Colonic mucosa (tissue), 4 donors: Measurements from ENCODE around the gene DEPDC5. TPM values are rescaled to one million over a fixed set of nuclear protein-coding genes. Genes with fewer than 3 reads are reported as not detected.

ENCODE experiments used
- DNase-seq: peaks from one replicate; pipeline ENCODE4 v3.0.0-alpha.2; 2020
- H3K27ac ChIP-seq: fragments of 200-600 bp; one replicate; pipeline ENCODE4 v1.8.0; 2021
- H3K27me3 ChIP-seq: fragments of 200-600 bp; one replicate; pipeline ENCODE4 v1.8.0; 2021
- H3K36me3 ChIP-seq: fragments of 200-600 bp; one replicate; pipeline ENCODE4 v1.8.0; 2021
- H3K4me1 ChIP-seq: fragments of 200-600 bp; one replicate; pipeline ENCODE4 v1.8.0; 2021; ENCODE audit warnings: mild to moderate bottlenecking
- H3K4me3 ChIP-seq: fragments of 200-600 bp; one replicate; pipeline ENCODE4 v1.8.0; 2021
- H3K9ac ChIP-seq, 2 donors: one replicate each; pipeline ENCODE4 v1.7.0; 2013; ENCODE audit warnings: control low read depth in 2 of 2, low read depth in 2 of 2, low read length in 2 of 2
- H3K9me3 ChIP-seq: fragments of 200-600 bp; one replicate; pipeline ENCODE4 v1.8.0; 2021
- intact Hi-C: fragments of 100-400 bp; cut with DNase I; formaldehyde crosslinking; loops from one replicate; pipeline ENCODE4 v1.14.1; 2022
- total RNA-seq, 2 donors: library from RNA; stranded (reverse); fragmentation: NEBNext Ultra II Directional in 1 of 2; extraction: Animal tissue kit (Norgen Biotek cat#: 25700) in 1 of 2; gene quantifications; one replicate each; pipeline ENCODE4 v1.2.1, GENCODE V29; 2021
- TF ChIP-seq, protein P1 (sequence below): fragments of 200-600 bp; IDR thresholded peaks from one replicate; pipeline ENCODE4 v1.8.0; 2022; ENCODE audit warnings: antibody characterized with exemption, mild to moderate bottlenecking
- donor health status: healthy.
- donor health status: DM: no; HTN: no; CAD: no.
- donor health status: DM: no; HTN: no; CAD: no.

DEPDC5 gene
- total RNA-seq, 2 donors from 2014 or later = 24.6 to 52.7 TPM

DNA sequence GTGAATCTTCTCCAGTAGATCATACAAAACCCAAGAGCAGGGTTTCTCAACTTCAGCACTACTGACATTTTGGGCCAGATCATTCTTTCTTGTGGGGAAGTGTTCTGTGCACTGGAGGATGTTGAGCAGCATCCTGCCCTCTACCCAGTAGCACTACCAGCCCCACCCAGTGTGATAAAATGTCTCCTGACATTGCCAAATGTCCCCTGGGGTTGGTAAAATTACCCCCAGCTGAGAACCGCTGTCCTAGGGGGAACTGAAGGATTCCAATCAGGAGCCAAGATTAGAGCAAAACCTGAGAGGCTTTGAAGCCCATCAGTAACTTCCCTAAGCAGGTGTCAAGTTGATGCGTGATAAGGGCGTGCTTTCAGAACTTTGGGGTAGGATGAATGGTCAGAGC, 129.2 kb downstream of the DEPDC5 start:
- H3K9ac ChIP-seq = no peak overlapping the region
- no peaks in the 10 kb centered on the region for H3K4me1 ChIP-seq
- no peaks in the 10 kb centered on the region for H3K27me3 ChIP-seq
- H3K27ac ChIP-seq = no peak overlapping the region
- no peaks in the 10 kb centered on the region for H3K36me3 ChIP-seq
- H3K4me3 ChIP-seq = no peak overlapping the region
- DNase-seq = no peak
- intact Hi-C loops = no loop called here
- no peaks in the 10 kb centered on the region for H3K9me3 ChIP-seq
- TF ChIP-seq, protein P1, sequence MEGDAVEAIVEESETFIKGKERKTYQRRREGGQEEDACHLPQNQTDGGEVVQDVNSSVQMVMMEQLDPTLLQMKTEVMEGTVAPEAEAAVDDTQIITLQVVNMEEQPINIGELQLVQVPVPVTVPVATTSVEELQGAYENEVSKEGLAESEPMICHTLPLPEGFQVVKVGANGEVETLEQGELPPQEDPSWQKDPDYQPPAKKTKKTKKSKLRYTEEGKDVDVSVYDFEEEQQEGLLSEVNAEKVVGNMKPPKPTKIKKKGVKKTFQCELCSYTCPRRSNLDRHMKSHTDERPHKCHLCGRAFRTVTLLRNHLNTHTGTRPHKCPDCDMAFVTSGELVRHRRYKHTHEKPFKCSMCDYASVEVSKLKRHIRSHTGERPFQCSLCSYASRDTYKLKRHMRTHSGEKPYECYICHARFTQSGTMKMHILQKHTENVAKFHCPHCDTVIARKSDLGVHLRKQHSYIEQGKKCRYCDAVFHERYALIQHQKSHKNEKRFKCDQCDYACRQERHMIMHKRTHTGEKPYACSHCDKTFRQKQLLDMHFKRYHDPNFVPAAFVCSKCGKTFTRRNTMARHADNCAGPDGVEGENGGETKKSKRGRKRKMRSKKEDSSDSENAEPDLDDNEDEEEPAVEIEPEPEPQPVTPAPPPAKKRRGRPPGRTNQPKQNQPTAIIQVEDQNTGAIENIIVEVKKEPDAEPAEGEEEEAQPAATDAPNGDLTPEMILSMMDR = no peak

DNA sequence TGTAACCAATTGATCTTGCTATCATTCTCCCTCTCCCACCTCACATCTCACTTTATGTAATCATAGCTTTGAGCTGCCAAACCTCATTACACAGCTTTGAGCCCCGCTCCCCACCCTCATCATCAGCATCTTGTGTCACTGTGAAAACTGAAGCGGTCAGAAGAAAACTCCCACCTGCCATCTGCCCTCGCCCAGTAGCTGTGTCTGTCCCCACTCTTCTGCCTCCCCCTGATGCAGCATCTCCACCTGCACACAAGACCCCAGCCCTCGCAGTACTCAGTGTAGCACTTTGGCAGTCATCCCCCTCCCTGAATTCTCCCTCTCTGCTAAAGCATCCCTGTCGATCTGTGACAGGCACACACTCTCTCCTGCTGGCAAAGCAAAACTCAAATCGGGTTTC, 130.2 kb downstream of the DEPDC5 start:
- TF ChIP-seq, protein P1 = no peak
- H3K4me3 ChIP-seq = no peak overlapping the region
- H3K27ac ChIP-seq = no peak overlapping the region
- H3K27me3 ChIP-seq = no peaks in the 10 kb centered on the region
- H3K4me1 ChIP-seq = no peaks in the 10 kb centered on the region
- no peak overlapping the region for H3K9ac ChIP-seq
- H3K9me3 ChIP-seq = no peaks in the 10 kb centered on the region
- DNase-seq = no peak
- intact Hi-C loops = no loop called here
- no peaks in the 10 kb centered on the region for H3K36me3 ChIP-seq

DNA sequence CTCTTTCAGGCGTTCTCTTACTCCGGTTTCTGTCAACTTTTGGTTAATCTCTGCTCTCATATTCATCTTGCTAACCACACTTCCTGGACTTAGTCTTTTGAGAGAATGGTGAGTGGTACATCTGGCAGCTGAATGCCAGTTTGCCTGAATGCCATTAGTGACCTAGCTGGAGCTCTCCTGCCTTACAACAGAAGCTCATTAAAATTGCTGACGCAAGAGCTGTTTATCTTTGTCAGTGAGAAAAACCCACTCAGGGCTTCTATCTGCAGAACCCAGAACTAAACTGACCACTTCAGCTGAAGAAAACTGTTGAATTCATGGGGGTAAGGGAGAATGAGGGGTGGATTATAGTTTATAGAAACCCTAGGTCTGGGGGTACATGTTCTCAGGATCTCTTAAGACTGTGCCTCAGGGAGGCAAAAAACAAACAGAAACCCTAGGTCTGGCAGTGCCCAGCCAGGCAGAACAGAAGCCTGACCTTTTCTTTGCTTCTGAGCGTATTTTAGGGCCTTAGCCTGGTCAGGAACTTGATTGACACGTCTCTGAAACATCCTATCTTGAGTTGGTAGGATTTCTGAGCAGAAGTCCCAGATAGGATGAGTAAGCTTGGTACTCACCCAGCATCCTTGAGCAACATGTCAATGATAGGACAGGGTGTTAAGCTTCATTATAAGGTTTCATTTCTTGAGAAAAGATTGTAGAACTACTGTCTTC, 137.7 kb downstream of the DEPDC5 start:
- DNase-seq = no peak
- TF ChIP-seq, protein P1 = no peak
- H3K27ac ChIP-seq = no peak overlapping the region

DNA sequence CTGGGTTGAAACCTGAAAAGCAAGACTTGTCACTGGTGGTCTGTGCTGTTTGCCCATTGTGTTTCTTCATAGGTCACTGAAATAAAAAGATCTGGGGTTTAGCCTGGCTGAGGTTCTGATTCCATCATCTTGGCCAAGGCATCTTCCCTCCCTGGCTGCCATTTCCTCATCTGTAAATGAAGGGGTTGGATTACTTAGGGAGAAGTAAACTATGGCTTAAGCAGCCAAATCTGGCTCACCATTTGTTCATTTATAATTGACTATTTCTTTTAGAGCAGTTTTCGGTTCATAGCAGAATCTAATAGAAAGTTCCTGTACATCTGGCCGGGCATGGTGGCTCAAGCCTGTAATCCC, 138.2 kb downstream of the DEPDC5 start:
- Histone ChIP-seq H3K4me3 (no peak overlapping the region), H3K9me3 (no peaks in the 10 kb centered on the region), H3K36me3 (no peaks in the 10 kb centered on the region), H3K9ac (no peak overlapping the region), H3K27ac (no peak overlapping the region), H3K27me3 (no peaks in the 10 kb centered on the region), H3K4me1 (no peaks in the 10 kb centered on the region)
- DNase-seq = no peak
- intact Hi-C loops = no loop called here
- TF ChIP-seq, protein P1 = no peak

More for the DNA sequence above, 137.7 kb downstream of the DEPDC5 start:
- Histone ChIP-seq H3K4me1 (no peaks in the 10 kb centered on the region), H3K27me3 (no peaks in the 10 kb centered on the region), H3K4me3 (no peak overlapping the region), H3K36me3 (no peaks in the 10 kb centered on the region), H3K9me3 (no peaks in the 10 kb centered on the region), H3K9ac (no peak overlapping the region)
- intact Hi-C loops = no loop called here

GRCh38 chr22:31893460-31893859, 139.6 kb downstream of the DEPDC5 start:
- H3K9ac ChIP-seq = no peak overlapping the region
- no peaks in the 10 kb centered on the region for H3K27me3 ChIP-seq
- no peaks in the 10 kb centered on the region for H3K4me1 ChIP-seq
- H3K27ac ChIP-seq = no peak overlapping the region
- no peaks in the 10 kb centered on the region for H3K36me3 ChIP-seq
- TF ChIP-seq, protein P1 = no peak
- H3K4me3 ChIP-seq = no peak overlapping the region
- H3K9me3 ChIP-seq = no peaks in the 10 kb centered on the region
- no peak for DNase-seq
- intact Hi-C loops = no loop called here
